ENCODE results near the gene PRPF19. TPM values are rescaled to one million over a fixed set of nuclear protein-coding genes. Genes with fewer than 3 reads are reported as not detected.

Gene PRPF19
- total and polyA plus RNA-seq, 2 of the 8 experiments (the other 6 are each of a cell fraction or from before 2014, with no cell fraction given): 107 to 141 TPM

DNA sequence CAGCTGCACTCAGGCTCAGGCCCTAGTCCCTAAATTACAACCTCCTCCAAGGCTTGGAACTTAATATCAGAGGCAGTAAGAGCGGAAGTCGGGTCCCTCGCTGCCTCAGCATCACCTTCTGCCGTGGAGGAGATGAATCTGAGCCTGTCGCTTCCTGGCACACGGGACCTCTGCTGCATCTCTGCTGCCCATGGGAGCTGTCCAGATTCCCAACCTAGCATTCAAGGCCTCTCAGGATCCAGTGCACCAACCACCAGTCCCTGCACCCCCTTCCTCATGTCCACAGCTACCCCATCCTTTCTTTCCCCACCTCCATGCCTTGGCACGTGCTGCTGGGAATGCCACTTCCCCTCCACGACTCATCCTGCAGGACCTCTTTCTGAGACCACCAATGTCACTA, 48.1 kb downstream of the PRPF19 start:
- H3K56ac ChIP-seq (replicated peaks; ENCODE audit: insufficient read length, low read depth, low read length): no peak overlapping the region
- no peaks in the 10 kb centered on the region for H3K79me1 ChIP-seq (ENCODE audit: low read depth, low read length)
- no peak overlapping the region for H3K14ac ChIP-seq (ENCODE audit: insufficient read length)
- H4K5ac ChIP-seq (ENCODE audit: insufficient read length, low read depth, low read length): no peak overlapping the region
- no peaks in the 10 kb centered on the region for H3K36me3 ChIP-seq (ENCODE audit: control insufficient read depth in 2 of 4, insufficient read depth in 4 of 4, low read length in 3 of 4)
- no peak for TF ChIP-seq TAF7 (optimal IDR thresholded peaks at IDR 0.05; ENCODE audit: borderline replicate concordance, low read depth, low read length)
- TF ChIP-seq YY1 (IDR thresholded peaks at IDR 0.05; ENCODE audit: low read depth, low read length): no peak
- TF ChIP-seq ZNF274 (IDR thresholded peaks at IDR 0.05; ENCODE audit: borderline replicate concordance, extremely low read depth, low read length): no peak
- TF ChIP-seq POU5F1 (IDR thresholded peaks at IDR 0.05; ENCODE audit: low read depth, low read length): no peak
- TF ChIP-seq HDAC2 (IDR thresholded peaks at IDR 0.05; ENCODE audit: borderline replicate concordance in 1 of 2, low read depth in 2 of 2, low read length in 2 of 2): no peak
- TF ChIP-seq CHD2 (IDR thresholded peaks at IDR 0.05; ENCODE audit: low read length): no peak
- no peak for TF ChIP-seq JUND (IDR thresholded peaks at IDR 0.05; ENCODE audit: low read length)
- ChIA-PET POLR2A (ENCODE audit: partially characterized antibody) (interaction anchor here (0.7 kb wide), 1 partner anchor 16 kb away, joined by 3 read pairs; no protein-coding TSS in a partner anchor), CTCF (ENCODE audit: partially characterized antibody) (interaction anchor here (1.2 to 1.3 kb wide), 2 partner anchors 15 to 27 kb away, joined by 3 read pairs; no protein-coding TSS in a partner anchor)
- no peak overlapping the region for H2BK15ac ChIP-seq (ENCODE audit: low read length)
- H3K27me3 ChIP-seq (replicated peaks in 1 of 4; ENCODE audit: control insufficient read depth in 3 of 4, extremely low read depth in 1 of 4, insufficient read depth in 3 of 4, low read length in 3 of 4): peaks cover 0 to 15% (median 8%) of the 10 kb centered on the region in 4 experiments; a peak in 5 of 7 replicates
- H3K79me2 ChIP-seq (ENCODE audit: control insufficient read depth in 1 of 2, insufficient read depth in 2 of 2, low read length in 2 of 2): no peaks in the 10 kb centered on the region
- peaks cover 0 to 3% of the 10 kb centered on the region in 2 experiments; a peak in 1 of 4 replicates for H3K9me3 ChIP-seq (ENCODE audit: insufficient read depth in 2 of 2, low read depth in 1 of 2, low read length in 1 of 2)
- no peak overlapping the region for H2BK12ac ChIP-seq (ENCODE audit: low read depth, low read length)
- H3K9ac ChIP-seq (replicated peaks in 1 of 4; ENCODE audit: extremely low read depth in 1 of 4, low read depth in 3 of 4, low read length in 3 of 4): no peak overlapping the region
- no peak overlapping the region for H3K4me2 ChIP-seq (ENCODE audit: insufficient read depth in 1 of 2, low read depth in 2 of 2, low read length in 2 of 2)
- no peak overlapping the region for H3K23ac ChIP-seq (ENCODE audit: insufficient read length)
- H4K91ac ChIP-seq (replicated peaks; ENCODE audit: insufficient read length, low read length): no peak overlapping the region
- no peak overlapping the region for H2BK5ac ChIP-seq (ENCODE audit: low read depth, low read length)
- FAIRE-seq: no peak
- no peak overlapping the region for H3K27ac ChIP-seq (ENCODE audit: low read depth, low read length)
- no peak overlapping the region for H3K4me3 ChIP-seq (ENCODE audit: extremely low read depth in 1 of 4, insufficient read depth in 2 of 4, low read depth in 3 of 4, low read length in 4 of 4)
- no peaks in the 10 kb centered on the region for H3K4me1 ChIP-seq (replicated peaks in 1 of 4; ENCODE audit: control insufficient read depth in 3 of 4, insufficient read depth in 4 of 4, low read length in 3 of 4)
- WGBS, 2 experiments (ENCODE audit: extremely low coverage in 1 of 2, insufficient coverage in 1 of 2, insufficient read length in 1 of 2, insufficient replicate concordance in 2 of 2, low coverage in 1 of 2, low lambda C conversion rate in 2 of 2, missing lambda C conversion rate in 1 of 2): 77% methylated on average over 8 of the region's 8 CpGs; no CpG with 5 or more reads in 1 of the 2 experiments
- no peak overlapping the region for H4K8ac ChIP-seq (ENCODE audit: extremely low read depth, insufficient read depth, low read length)
- no peak overlapping the region for H2AFZ ChIP-seq (ENCODE audit: low read length)
- H3K23me2 ChIP-seq (ENCODE audit: low read depth, low read length): no peaks in the 10 kb centered on the region
- no peak overlapping the region for H2AK5ac ChIP-seq (ENCODE audit: low read depth, low read length)
- H2BK20ac ChIP-seq (ENCODE audit: low read length): no peak overlapping the region
- peaks cover 0 to under 1% of the 10 kb centered on the region in 2 experiments for H4K20me1 ChIP-seq (replicated peaks in 1 of 2; ENCODE audit: control insufficient read depth in 1 of 2, insufficient read depth in 2 of 2, low read length in 2 of 2)
- no peak overlapping the region; the same call in 1 of the 2 replicates for H3K18ac ChIP-seq (ENCODE audit: extremely low read depth, low read length)
- H2BK120ac ChIP-seq (replicated peaks; ENCODE audit: low read depth, low read length): no peak overlapping the region
- no peak overlapping the region for H3K4ac ChIP-seq (replicated peaks; ENCODE audit: insufficient read length, low read depth, low read length)
- DNase-seq (ENCODE audit: low read depth in 1 of 2, low spot score in 2 of 2): no peak
